Vagina (tissue), 2 donors: ENCODE results near the gene UBP1.

ENCODE experiments used
- POLR2A ChIP-seq, 2 donors: fragments of 450-650 bp; IDR thresholded peaks; one replicate each; pipeline ENCODE4 v1.6.1; 2017; ENCODE audit warnings: antibody characterized with exemption in 2 of 2, mild to moderate bottlenecking in 2 of 2, moderate library complexity in 2 of 2
- POLR2AphosphoS5 ChIP-seq, 2 donors: sonication (generic); formaldehyde crosslinking; IDR thresholded peaks; one replicate each; pipeline ENCODE4 v1.9.0; 2017; ENCODE audit warnings: antibody characterized with exemption in 2 of 2, mild to moderate bottlenecking in 2 of 2, low read depth in 1 of 2; ENCODE audit not compliant: insufficient read depth in 1 of 2
- TF ChIP-seq, protein P1 (sequence below), 3 experiments: fragments of 450-650 bp in 2 of 3; fragments of 200-600 bp in 1 of 3; sonication (generic) in 1 of 3; IDR thresholded peaks; one replicate each; pipeline ENCODE4 v1.5.1; 2017 to 2019; ENCODE audit warnings: antibody characterized with exemption in 3 of 3, mild to moderate bottlenecking in 2 of 3, moderate library complexity in 2 of 3

- TF ChIP-seq POLR2A (IDR thresholded peaks at IDR 0.05), result no peak
- TF ChIP-seq, protein P1, sequence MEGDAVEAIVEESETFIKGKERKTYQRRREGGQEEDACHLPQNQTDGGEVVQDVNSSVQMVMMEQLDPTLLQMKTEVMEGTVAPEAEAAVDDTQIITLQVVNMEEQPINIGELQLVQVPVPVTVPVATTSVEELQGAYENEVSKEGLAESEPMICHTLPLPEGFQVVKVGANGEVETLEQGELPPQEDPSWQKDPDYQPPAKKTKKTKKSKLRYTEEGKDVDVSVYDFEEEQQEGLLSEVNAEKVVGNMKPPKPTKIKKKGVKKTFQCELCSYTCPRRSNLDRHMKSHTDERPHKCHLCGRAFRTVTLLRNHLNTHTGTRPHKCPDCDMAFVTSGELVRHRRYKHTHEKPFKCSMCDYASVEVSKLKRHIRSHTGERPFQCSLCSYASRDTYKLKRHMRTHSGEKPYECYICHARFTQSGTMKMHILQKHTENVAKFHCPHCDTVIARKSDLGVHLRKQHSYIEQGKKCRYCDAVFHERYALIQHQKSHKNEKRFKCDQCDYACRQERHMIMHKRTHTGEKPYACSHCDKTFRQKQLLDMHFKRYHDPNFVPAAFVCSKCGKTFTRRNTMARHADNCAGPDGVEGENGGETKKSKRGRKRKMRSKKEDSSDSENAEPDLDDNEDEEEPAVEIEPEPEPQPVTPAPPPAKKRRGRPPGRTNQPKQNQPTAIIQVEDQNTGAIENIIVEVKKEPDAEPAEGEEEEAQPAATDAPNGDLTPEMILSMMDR (IDR thresholded peaks at IDR 0.05), result no peak
- no peak for TF ChIP-seq POLR2AphosphoS5 (IDR thresholded peaks at IDR 0.05; ENCODE audit: insufficient read depth in 1 of 2, low read depth in 1 of 2)
Observed at GRCh38 chr3:33377931-33378330, 62.3 kb downstream of the UBP1 start.
